Fibroblast of lung (primary cell): Measurements from ENCODE around the gene TBX15. TPM values are rescaled to one million over a fixed set of nuclear protein-coding genes. Genes with fewer than 3 reads are reported as not detected.

Source experiments
- DNase-seq, 2 donors: peaks; one replicate each; pipeline versions ENCODE4 v3.0.0 to v3.0.0-alpha.2; 2010; ENCODE audit warnings: low read depth in 2 of 2
- H2AFZ ChIP-seq: 2 replicates; pipeline ENCODE4 v1.5.1; 2012; ENCODE audit warnings: low read length, control low read depth, inconsistent platforms
- H3K27ac ChIP-seq: 2 replicates; pipeline ENCODE4 v1.5.1; 2011; ENCODE audit warnings: low read length, control low read depth; ENCODE audit not compliant: insufficient read depth
- H3K27me3 ChIP-seq: 2 replicates; pipeline ENCODE4 v1.5.1; 2011; ENCODE audit warnings: mild to moderate bottlenecking, low read length; ENCODE audit not compliant: control insufficient read depth, insufficient read depth
- H3K36me3 ChIP-seq: 2 replicates; pipeline ENCODE4 v1.5.1; 2011; ENCODE audit warnings: low read length; ENCODE audit not compliant: control insufficient read depth, insufficient read depth
- H3K4me1 ChIP-seq: 2 replicates; pipeline ENCODE4 v1.5.1; 2011; ENCODE audit warnings: low read length; ENCODE audit not compliant: control insufficient read depth, insufficient read depth; ENCODE audit errors: extremely low read depth
- H3K4me2 ChIP-seq: 2 replicates; pipeline ENCODE4 v1.5.1; 2011; ENCODE audit warnings: low read length, control low read depth; ENCODE audit not compliant: insufficient read depth; ENCODE audit errors: extremely low read depth
- H3K4me3 ChIP-seq, 4 experiments: fragments of 200-600 bp in 1 of 4; sonication (generic) in 1 of 4; replicated peaks in 1 of 4; 2 replicates each; pipeline ENCODE4 v1.5.1; 2011 to 2016; ENCODE audit warnings: low read length in 4 of 4, low read depth in 3 of 4, mild to moderate bottlenecking in 3 of 4, control low read depth in 2 of 4, inconsistent platforms in 1 of 4, mixed read lengths in 1 of 4; ENCODE audit not compliant: insufficient read depth in 1 of 4; ENCODE audit errors: control extremely low read depth in 1 of 4
- H3K79me2 ChIP-seq: 2 replicates; pipeline ENCODE4 v1.5.1; 2012; ENCODE audit warnings: mild to moderate bottlenecking, low read length, inconsistent platforms; ENCODE audit not compliant: control insufficient read depth, insufficient read depth
- H3K9ac ChIP-seq: 2 replicates; pipeline ENCODE4 v1.5.1; 2011; ENCODE audit warnings: mild to moderate bottlenecking, low read length, control low read depth; ENCODE audit not compliant: insufficient read depth
- H3K9me3 ChIP-seq: 2 replicates; pipeline ENCODE4 v1.5.1; 2012; ENCODE audit warnings: low read depth, low read length; ENCODE audit not compliant: control insufficient read depth, insufficient read depth
- H4K20me1 ChIP-seq: 2 replicates; pipeline ENCODE4 v1.5.1; 2011; ENCODE audit warnings: low read length; ENCODE audit not compliant: control insufficient read depth, insufficient read depth; ENCODE audit errors: extremely low read depth
- EZH2 ChIP-seq: IDR thresholded peaks from 2 replicates; pipeline ENCODE4 v1.5.1; 2012; ENCODE audit warnings: low read length, control low read depth, mild to moderate bottlenecking; ENCODE audit errors: missing control alignments
- polyA plus RNA-seq, 2 donors: library from polyadenylated mRNA; depleted of rRNA in 1 of 2; stranded (reverse) in 1 of 2; unstranded in 1 of 2; fragments of >200 nt; gene quantifications; 2 replicates each; pipeline ENCODE4 v1.2.1, GENCODE V29; 2011 to 2012; ENCODE audit warnings: missing spikeins in 1 of 2
- total RNA-seq: library from RNA; depleted of rRNA; stranded (reverse); fragments of >200 nt; gene quantifications from 2 replicates; pipeline ENCODE4 v1.2.1, GENCODE V29; 2014
- TF ChIP-seq, protein P1 (sequence below), 2 donors: IDR thresholded peaks in 1 of 2; conservative IDR thresholded peaks in 1 of 2; 1 replicate in 1 of 2; 2 replicates in 1 of 2; pipeline ENCODE4 v1.5.1; 2011 to 2012; ENCODE audit warnings: low read length in 2 of 2, control low read depth in 1 of 2, inconsistent platforms in 1 of 2, low read depth in 1 of 2, mild to moderate bottlenecking in 1 of 2

TBX15 gene
- total and polyA plus RNA-seq, 2 donors (not counting 1 experiment from before 2014, with no cell fraction given), result 0.50 to 0.99 TPM

DNA sequence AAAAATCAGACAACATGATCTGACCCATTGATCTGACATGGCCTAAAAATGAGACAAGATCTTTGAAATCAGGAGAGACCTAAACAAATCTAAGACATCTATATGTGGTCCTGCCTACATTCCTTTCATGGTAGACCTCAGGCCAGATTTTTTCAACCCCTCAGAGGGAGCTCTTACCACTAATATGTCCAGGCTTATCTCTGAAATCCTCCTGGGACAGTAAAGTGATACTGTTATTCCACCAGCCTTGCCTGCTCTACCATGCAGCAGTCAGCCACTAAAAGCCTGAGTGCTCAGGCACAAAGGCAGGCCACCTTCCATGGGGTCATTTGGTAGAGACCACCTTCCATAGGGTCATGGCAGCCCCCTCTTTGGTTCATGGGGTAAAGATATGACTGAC is 126.9 kb downstream of the TBX15 start:
- H4K20me1 ChIP-seq, result no peaks in the 10 kb centered on the region
- TF ChIP-seq, protein P1, sequence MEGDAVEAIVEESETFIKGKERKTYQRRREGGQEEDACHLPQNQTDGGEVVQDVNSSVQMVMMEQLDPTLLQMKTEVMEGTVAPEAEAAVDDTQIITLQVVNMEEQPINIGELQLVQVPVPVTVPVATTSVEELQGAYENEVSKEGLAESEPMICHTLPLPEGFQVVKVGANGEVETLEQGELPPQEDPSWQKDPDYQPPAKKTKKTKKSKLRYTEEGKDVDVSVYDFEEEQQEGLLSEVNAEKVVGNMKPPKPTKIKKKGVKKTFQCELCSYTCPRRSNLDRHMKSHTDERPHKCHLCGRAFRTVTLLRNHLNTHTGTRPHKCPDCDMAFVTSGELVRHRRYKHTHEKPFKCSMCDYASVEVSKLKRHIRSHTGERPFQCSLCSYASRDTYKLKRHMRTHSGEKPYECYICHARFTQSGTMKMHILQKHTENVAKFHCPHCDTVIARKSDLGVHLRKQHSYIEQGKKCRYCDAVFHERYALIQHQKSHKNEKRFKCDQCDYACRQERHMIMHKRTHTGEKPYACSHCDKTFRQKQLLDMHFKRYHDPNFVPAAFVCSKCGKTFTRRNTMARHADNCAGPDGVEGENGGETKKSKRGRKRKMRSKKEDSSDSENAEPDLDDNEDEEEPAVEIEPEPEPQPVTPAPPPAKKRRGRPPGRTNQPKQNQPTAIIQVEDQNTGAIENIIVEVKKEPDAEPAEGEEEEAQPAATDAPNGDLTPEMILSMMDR (conservative IDR thresholded peaks at IDR 0.05 in 1 of 2, IDR thresholded peaks at IDR 0.05 in 1 of 2; ENCODE audit: low read depth in 1 of 2, low read length in 2 of 2), result no peak
- no peak for TF ChIP-seq EZH2

DNA sequence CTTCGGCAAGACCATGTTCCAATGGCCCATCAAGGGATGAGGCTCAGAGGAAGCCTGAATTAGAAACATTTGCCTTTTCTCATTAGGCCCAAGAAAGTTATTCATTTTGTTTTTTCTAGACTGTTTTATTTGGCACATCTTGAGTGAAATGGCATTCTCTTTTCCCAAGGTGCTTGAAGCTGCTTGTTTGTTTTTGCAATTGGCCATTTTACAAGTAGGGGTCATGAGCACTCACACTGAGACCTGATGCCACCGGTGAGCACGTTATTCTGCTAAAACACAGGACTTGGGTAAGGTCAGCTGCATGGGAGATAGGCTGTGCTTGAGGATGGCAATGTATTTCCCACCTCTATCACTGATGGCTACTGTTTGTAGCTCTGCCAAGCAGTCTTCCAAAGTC is 128.1 kb downstream of the TBX15 start:
- H3K27me3 ChIP-seq, result no peaks in the 10 kb centered on the region
- H3K27ac ChIP-seq, result no peak overlapping the region
- H3K4me2 ChIP-seq, result no peak overlapping the region
- no peak overlapping the region for H3K4me3 ChIP-seq
- no peaks in the 10 kb centered on the region for H3K36me3 ChIP-seq
- no peak overlapping the region for H3K9ac ChIP-seq
- H4K20me1 ChIP-seq, result no peaks in the 10 kb centered on the region
- no peak overlapping the region for H2AFZ ChIP-seq
- TF ChIP-seq, protein P1 (conservative IDR thresholded peaks at IDR 0.05 in 1 of 2, IDR thresholded peaks at IDR 0.05 in 1 of 2; ENCODE audit: low read depth in 1 of 2, low read length in 2 of 2), result no peak
- no peak for TF ChIP-seq EZH2
- no peak for DNase-seq
- no peaks in the 10 kb centered on the region for H3K9me3 ChIP-seq
- no peaks in the 10 kb centered on the region for H3K79me2 ChIP-seq
- no peaks in the 10 kb centered on the region for H3K4me1 ChIP-seq

More for the DNA sequence above, 126.9 kb downstream of the TBX15 start:
- DNase-seq, result no peak
- Histone ChIP-seq H3K9me3 (no peaks in the 10 kb centered on the region), H3K27ac (no peak overlapping the region), H3K4me3 (no peak overlapping the region), H2AFZ (no peak overlapping the region), H3K36me3 (no peaks in the 10 kb centered on the region), H3K79me2 (no peaks in the 10 kb centered on the region), H3K27me3 (no peaks in the 10 kb centered on the region), H3K4me1 (no peaks in the 10 kb centered on the region), H3K9ac (no peak overlapping the region), H3K4me2 (no peak overlapping the region)

GRCh38 chr1:118846443-118846842 is 141.7 kb downstream of the TBX15 start:
- Histone ChIP-seq H3K27me3 (no peaks in the 10 kb centered on the region), H4K20me1 (no peaks in the 10 kb centered on the region), H3K27ac (no peak overlapping the region), H2AFZ (no peak overlapping the region), H3K4me3 (no peak overlapping the region), H3K4me2 (no peak overlapping the region), H3K9ac (no peak overlapping the region), H3K9me3 (no peaks in the 10 kb centered on the region), H3K4me1 (no peaks in the 10 kb centered on the region), H3K36me3 (no peaks in the 10 kb centered on the region), H3K79me2 (no peaks in the 10 kb centered on the region)
- DNase-seq, result no peak
- TF ChIP-seq, protein P1 (conservative IDR thresholded peaks at IDR 0.05 in 1 of 2, IDR thresholded peaks at IDR 0.05 in 1 of 2; ENCODE audit: low read depth in 1 of 2, low read length in 2 of 2), result no peak
- no peak for TF ChIP-seq EZH2
